GM13977 (cell line): Measurements from ENCODE around the gene KCNIP1.

Source experiments
- DNase-seq: peaks from one replicate; pipeline ENCODE4 v3.0.0; 2012; ENCODE audit warnings: low spot score
- in situ Hi-C: fragments of 300-500 bp; cut with MboI; formaldehyde crosslinking; loops from one replicate; pipeline ENCODE4 v1.12.0; 2022; ENCODE audit warnings: low sequenced_read_pairs, low pct_unique_long_range_greater_than_20kb, mixed read lengths, inconsistent platforms; ENCODE audit not compliant: unreplicated experiment
- TF ChIP-seq, protein P1 (sequence below): IDR thresholded peaks from 2 replicates; pipeline ENCODE4 v1.5.1; 2012; ENCODE audit warnings: mild to moderate bottlenecking, control low read depth; ENCODE audit not compliant: insufficient read depth; ENCODE audit errors: extremely low read depth, missing control alignments

The KCNIP1 gene

DNA sequence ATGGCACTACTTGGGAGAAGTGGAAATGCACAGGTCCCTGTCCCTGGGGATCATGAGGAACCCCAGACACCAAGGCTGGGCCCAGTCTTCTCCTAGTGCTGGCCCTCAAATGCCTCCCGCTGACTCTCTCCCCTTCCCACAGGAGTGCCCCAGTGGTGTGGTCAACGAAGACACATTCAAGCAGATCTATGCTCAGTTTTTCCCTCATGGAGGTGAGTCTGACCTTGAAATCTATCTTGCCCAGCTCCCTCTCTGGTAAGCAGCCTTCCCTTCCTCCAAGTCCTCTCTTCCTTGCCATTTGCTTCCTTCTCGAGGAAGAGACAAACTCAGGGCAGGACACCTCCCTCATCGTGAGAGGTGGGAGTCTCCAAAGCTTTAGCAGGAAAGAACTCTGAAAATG, 216.4 kb downstream of the KCNIP1 start:
- in situ Hi-C loops: no loop called here

DNA sequence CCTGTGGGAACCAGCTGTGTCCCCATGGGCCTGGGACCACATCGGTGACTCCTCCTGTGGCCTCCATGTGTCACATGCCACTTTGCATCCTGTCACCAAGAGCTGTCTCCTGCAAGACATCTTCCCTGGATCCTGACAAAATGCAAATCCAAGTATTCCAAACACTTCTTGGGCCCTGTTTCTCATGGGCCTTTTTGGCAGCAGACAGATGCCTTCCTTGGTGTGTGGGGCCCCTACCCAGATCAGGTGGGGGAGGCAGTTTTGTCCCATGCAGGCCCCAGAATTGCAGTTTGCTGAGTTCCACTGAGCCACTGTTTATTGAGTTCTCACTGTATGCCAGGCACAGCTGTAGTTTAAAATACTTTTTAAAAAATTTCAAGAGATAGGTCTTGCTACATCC, 217.2 kb downstream of the KCNIP1 start:
- in situ Hi-C loops: no loop called here
- TF ChIP-seq, protein P1, sequence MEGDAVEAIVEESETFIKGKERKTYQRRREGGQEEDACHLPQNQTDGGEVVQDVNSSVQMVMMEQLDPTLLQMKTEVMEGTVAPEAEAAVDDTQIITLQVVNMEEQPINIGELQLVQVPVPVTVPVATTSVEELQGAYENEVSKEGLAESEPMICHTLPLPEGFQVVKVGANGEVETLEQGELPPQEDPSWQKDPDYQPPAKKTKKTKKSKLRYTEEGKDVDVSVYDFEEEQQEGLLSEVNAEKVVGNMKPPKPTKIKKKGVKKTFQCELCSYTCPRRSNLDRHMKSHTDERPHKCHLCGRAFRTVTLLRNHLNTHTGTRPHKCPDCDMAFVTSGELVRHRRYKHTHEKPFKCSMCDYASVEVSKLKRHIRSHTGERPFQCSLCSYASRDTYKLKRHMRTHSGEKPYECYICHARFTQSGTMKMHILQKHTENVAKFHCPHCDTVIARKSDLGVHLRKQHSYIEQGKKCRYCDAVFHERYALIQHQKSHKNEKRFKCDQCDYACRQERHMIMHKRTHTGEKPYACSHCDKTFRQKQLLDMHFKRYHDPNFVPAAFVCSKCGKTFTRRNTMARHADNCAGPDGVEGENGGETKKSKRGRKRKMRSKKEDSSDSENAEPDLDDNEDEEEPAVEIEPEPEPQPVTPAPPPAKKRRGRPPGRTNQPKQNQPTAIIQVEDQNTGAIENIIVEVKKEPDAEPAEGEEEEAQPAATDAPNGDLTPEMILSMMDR: no peak
- no peak for DNase-seq

More for the DNA sequence above, 216.4 kb downstream of the KCNIP1 start:
- no peak for DNase-seq
- TF ChIP-seq, protein P1: no peak

DNA sequence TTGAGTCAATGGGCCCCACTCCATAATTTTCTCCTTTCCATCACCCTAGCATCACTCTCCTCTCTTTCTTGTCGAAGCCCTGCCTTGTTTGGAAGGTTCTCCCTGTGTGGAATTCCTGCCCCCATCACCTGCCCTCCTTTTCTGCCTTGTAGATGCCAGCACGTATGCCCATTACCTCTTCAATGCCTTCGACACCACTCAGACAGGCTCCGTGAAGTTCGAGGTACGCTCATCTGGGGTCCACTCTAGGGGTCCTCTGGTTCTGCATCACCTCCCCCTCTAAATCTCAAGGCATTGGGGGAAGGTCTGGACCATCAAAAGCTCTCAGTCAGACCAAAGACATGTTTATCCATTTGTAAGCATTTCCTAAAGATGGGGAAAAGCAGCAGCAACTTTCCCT, 217.9 kb downstream of the KCNIP1 start:
- DNase-seq: no peak
- TF ChIP-seq, protein P1: no peak

GRCh38 chr5:170722316-170722715, 218.5 kb downstream of the KCNIP1 start:
- no peak for DNase-seq
- in situ Hi-C loops: no loop called here
- TF ChIP-seq, protein P1: no peak

More for the DNA sequence above, 217.9 kb downstream of the KCNIP1 start:
- in situ Hi-C loops: no loop called here

DNA sequence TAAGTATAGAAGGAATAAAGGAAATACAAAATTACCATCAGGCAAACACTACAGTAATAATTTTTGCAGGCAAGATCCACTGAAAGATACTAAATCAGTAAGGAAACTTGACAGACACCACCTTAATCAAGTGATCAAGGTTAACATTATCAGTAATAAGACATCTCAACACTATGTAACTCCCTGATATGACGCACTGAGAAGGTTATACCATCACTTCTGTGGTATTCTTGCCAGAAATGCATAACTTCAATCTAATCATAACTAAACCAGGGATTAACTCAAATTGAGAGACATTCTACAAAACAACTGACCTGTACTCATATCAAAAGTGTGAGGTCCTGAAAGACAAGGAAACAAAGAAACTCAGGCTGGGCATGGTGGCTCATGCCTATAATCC, 227.2 kb downstream of the KCNIP1 start:
- in situ Hi-C loops: loop anchor here (25.0 kb wide), 1 partner anchor 606 kb away; no protein-coding TSS in a partner anchor
- DNase-seq: no peak
- TF ChIP-seq, protein P1: no peak

DNA sequence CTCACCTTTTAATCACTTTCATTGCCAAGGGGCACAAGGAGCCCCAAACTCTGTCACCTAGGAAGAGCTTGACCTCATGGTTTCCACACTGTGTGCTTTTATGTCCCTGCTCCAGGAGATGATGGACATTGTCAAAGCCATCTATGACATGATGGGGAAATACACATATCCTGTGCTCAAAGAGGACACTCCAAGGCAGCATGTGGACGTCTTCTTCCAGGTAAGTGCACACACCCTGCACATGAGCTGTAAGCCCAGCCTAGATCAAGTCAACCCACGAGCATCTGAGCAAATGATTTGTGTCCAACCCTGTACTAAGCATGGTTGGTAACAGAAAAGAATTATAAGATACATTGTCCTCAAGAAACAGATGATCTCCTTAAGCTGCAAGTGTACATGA, 228.9 kb downstream of the KCNIP1 start:
- TF ChIP-seq, protein P1: no peak
- in situ Hi-C loops: loop anchor here (25.0 kb wide), 1 partner anchor 605 kb away; no protein-coding TSS in a partner anchor
- no peak for DNase-seq

GRCh38 chr5:170736966-170737365, 233.1 kb downstream of the KCNIP1 start:
- TF ChIP-seq, protein P1: no peak
- no peak for DNase-seq
- in situ Hi-C loops: loop anchor here (25.0 kb wide), 1 partner anchor 600 kb away; no protein-coding TSS in a partner anchor
